T-helper 22 cell (primary cell): ENCODE measurements around the gene UBE2E1.
"Not testable (repeated sequence)": the region's sequence is repeated elsewhere in the genome, so short reads cannot be mapped to it uniquely, and the experiment has no call there.

Experiments
- DNase-seq: peaks from one replicate; pipeline ENCODE4 v3.0.0-alpha.2; 2020; ENCODE audit warnings: low read depth

UBE2E1 gene

DNA sequence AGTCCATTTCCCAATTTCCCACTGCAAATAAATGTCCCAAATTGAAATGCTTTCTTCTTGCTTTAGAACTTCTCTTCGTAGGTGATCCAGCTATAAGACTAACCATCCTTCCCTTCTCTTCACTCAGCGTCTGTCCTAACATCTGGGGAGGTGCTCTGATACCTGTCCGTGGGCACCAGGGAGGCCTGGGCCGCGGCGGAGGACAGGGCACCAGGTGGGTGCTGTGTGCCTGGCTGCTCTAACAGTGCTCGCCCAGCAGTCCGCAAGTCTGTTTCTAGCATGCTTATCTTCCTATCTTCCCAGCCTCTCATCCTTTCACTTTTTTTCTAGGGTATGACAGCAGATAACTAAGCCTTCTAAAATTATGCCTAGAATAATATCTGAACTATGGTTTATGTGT lies 73.7 kb downstream of the UBE2E1 start:
- DNase-seq: no peak

DNA sequence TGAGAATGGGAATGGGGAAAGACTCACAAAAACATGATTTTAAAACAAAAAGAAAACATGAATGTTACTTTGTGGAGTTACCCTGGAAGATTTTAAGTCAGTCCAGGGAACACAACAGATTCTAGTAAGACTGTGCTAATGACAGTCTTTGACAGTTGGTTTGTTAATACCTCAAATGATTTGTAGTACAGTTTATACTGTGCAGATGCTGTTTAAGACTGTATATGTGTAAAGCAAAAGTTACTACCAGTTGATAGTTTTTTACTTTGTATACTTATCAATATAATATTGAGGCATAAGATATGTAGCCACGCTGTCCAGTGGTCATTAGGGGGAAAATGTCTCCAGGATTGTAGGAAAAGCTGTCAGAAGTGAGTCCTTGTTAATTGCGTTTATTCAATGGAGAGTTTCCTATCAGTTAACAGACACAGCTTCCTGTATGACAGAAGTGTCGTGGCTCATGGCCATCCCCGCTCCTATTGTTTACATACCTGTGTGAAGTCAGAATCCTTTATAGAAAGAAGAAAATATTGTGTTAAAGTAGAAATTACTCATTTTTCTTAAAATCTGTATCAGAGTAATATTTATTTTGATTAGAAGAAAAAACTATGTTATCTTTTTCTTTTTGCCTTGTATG lies 75.1 kb downstream of the UBE2E1 start:
- DNase-seq: no peak

DNA sequence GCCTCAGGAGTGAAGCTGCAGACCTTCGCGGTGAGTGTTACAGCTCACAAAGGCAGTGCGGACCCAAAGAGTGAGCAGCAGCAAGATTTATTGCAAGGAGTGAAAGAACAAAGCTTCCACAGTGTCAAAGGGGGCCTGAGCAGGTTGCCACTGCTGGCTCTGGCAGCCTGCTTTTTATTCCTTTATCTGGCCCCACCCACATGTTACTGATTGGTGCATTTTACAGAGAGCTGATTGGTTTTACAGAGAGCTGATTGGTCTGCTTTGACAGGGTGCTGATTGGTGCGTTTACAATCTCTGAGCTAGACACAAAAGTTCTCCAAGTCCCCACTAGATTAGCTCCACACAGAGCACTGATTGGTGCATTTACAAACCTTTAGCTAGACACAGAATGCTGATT lies 76.2 kb downstream of the UBE2E1 start:
- DNase-seq: not testable (repeated sequence)

- DNase-seq: no peak
Measured at GRCh38 chr3:23882487-23882918, 76.7 kb downstream of the UBE2E1 start.

DNA sequence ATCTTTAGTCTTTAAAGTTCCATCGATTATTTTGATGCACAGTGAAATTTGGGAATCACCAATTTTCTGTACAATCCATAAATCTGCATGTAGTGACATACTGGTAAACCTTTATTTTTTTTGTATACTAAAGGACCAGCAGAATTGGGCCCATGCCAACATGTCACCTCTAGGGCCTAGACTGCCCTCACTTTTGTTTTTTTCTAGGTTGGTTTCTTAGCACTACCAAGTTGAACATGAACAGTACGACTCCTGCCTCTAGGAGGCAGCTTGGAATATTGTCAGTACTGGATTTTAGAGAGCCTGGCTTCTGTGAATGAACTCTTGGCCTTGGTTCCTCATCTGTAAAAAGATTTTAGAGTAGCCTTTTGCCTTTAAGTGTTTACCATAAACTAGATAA lies 78.7 kb downstream of the UBE2E1 start:
- DNase-seq: no peak

GRCh38 chr3:23885210-23885609 lies 79.5 kb downstream of the UBE2E1 start:
- DNase-seq: no peak

DNA sequence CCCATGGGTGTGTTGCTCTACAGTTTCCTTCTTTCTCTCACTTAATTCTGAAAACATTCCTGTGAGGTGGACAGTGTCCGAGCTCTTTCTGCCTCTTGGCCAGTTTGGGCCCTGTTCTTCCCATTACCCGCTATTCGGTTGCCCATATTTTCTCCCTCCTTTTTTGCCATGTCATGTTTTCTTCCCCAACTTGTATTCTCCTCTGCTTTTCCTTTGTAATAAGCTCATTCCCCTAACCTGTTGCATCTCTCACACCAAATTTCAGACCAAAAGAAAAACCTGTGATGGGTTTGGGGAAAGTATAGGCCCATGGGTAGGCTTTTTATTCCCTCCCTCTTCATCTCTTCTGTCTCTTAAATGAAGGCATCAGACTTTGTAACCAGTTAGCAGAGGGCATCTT lies 80.6 kb downstream of the UBE2E1 start:
- DNase-seq: no peak

GRCh38 chr3:23888617-23889228 lies 83.0 kb downstream of the UBE2E1 start:
- DNase-seq: no peak

DNA sequence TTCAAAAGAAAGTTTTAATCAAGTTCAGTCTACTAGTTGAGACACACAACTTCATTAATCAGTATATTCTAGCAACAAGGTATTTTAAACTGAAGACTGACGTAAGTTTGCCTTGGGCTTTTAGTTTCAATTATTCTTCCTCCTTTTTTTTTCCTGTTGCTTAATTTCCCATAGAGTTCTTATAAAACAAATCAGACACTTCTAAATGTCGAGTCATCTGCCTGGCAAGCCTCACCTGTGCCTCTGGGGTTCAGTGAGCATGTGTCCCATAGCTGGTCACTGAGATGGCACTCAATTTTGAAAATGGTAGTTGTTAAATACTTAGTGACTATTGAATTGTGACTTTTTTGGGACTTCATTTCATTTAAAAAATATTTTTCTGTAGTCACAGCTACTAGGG lies 83.6 kb downstream of the UBE2E1 start:
- DNase-seq: no peak

- no peak for DNase-seq
Measured at GRCh38 chr3:23889950-23890349, 84.2 kb downstream of the UBE2E1 start.

GRCh38 chr3:23894254-23895061 lies 88.7 kb downstream of the UBE2E1 start:
- DNase-seq: no peak

- no peak for DNase-seq
Measured at GRCh38 chr3:23895181-23895580, 89.4 kb downstream of the UBE2E1 start.

- no peak for DNase-seq
Measured at GRCh38 chr3:23900744-23901143, 95.0 kb downstream of the UBE2E1 start.

GRCh38 chr3:23904545-23904944 lies 98.8 kb downstream of the UBE2E1 start:
- no peak for DNase-seq

- DNase-seq: no peak
Measured at GRCh38 chr3:23909341-23909740, 103.6 kb downstream of the UBE2E1 start.

DNA sequence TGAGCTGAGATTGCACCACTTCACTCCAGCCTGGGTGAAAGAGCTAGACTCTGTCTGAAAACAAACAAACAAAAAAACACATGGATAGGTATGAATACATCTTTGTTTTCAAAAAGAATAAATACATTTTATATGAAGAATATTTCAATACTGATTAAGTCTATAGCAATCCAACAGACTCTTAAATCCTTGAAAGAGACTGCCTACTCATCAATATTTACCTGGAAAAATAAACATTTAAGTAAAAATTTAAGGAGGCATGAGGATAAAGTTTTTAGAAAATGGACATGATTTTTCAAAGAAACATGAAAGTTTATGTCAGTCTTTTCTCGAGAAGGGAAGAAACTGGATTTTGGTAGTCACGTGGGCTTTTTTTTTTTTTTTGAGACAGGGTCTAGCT lies 105.6 kb downstream of the UBE2E1 start:
- no peak for DNase-seq

DNA sequence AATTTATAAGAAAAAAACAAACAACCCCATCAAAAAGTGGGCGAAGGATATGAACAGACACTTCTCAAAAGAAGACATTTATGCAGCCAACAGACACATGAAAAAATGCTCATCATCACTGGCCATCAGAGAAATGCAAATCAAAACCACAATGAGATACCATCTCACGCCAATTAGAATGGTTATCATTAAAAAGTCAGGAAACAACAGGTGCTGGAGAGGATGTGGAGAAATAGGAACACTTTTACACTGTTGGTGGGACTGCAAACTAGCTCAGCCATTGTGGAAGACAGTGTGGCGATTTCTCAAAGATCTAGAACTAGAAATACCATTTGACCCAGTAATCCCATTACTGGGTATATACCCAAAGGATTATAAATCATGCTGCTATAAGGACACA lies 106.6 kb downstream of the UBE2E1 start:
- DNase-seq: not testable (repeated sequence)

DNA sequence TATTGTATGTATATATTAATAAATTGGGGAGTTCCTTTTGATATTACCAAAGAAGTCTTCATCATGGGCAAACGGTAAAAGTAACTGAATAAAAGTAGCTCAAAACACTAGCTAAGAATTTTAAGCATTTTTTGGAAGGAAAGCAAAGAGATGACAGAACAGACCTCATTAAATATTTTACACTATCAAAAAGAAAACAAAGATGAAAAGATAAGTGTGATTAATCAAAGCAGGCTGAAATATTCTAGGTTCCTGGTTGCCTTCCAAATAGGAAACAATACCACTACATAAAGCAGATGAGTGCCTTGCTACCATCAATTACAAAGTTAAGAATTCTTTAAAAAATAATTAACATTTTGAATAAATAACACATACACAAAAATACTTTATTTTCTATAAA lies 107.4 kb downstream of the UBE2E1 start:
- DNase-seq: no peak

DNA sequence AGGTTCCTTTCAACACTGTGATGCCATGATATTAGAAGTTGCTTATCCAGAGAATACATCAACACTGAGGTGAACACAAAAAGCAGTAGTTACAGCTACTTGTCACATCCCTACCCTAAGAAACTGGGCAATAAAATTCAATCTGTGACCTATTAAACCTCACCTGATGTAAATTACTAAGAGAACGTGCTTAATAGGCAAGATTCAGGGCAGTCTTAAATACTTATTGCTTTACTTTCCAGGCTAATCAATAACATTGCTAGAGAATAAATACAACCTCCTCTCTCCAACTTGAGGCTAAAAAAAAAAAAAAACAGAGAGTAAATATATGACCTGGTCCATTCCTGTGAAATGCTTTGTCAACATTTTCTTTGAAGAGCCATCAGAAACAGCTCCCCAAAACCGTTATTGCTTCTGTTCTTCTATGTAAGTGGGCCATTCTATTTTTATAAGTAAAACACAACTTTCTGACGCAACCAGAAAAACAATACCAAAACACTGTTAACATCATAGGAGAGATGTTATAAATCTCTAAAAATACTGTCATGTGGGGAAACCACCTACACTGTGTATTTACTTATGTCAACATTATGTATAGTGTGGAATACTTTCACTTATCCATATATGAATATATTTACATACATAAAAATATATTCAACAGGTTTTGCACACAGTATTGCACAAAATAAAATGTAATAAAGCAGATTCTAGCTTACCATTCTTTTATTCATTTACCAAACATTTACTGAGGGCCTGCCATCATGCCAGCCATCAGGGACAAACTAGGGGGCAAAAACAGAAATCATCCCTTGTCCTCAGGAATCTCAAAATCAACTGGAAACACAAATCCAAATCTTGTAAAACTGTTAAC lies 108.4 kb downstream of the UBE2E1 start:
- DNase-seq: no peak

DNA sequence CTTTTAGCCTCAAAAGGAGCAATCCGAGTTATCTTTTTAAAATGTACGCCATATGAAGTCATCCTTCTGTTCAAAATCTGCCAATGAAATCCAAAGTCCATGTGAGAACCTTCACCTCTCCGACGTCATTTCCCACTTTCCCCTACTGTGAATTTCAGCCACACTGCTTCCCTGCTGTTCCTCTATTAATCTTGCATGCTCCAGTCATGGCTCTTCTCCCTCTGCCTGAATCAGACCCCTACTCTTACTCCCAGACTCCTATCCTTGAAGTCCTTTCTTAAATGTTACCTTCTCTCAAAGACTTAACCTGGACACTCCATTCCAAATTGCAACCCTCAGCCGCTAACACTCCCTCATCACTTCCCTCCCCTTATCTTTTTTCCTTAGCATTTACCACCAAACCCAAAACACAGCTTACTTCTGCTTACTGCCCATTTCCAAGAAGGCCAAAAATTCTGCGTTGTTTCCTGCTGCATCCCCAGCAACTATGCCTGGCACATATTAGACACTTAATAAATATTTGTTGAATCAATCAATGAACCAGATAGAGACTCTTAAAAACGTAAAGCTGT lies 109.9 kb downstream of the UBE2E1 start:
- DNase-seq: no peak

- DNase-seq: no peak
Measured at GRCh38 chr3:23916152-23916885, 110.6 kb downstream of the UBE2E1 start.
